Stimulated activated CD8-positive, alpha-beta memory T cell treated with anti-CD3 and anti-CD28 coated beads, Interleukin-2, amount 100 ng/mL, for 1 hour (primary cell): Measurements from ENCODE around the gene SLC19A2.
A peak's percentile ranks its signal among the peaks of the same experiment; 100 is the strongest.

Experiments
- DNase-seq, 2 donors: peaks; one replicate each; pipeline ENCODE4 v3.0.0-alpha.2; 2020; ENCODE audit warnings: low read depth in 2 of 2

SLC19A2 gene

GRCh38 chr1:169475806-169476387 lies 9.8 kb downstream of the SLC19A2 start:
- DNase-seq, result no peak

- DNase-seq, result no peak
Measured at GRCh38 chr1:169474302-169474995, 11.3 kb downstream of the SLC19A2 start.

DNA sequence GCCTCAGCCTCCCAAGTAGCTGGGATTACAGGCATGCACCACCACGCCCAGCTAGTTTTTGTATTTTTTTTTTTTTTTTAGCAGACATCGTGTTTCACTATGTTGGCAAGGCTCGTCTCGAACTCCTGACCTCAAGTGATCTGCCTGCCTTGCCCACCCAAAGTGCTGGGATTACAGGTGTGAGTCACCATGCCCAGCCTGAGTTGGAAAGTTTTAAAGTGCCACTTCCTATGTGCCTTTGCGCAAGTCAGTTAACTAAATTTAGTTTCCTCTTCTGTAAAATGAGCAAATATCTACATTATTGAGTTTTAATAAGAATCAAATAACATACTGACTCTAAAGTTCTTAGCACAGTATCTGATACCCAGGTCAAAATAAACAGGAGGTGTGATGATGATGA lies 12.4 kb downstream of the SLC19A2 start:
- no peak for DNase-seq

- no peak for DNase-seq
Measured at GRCh38 chr1:169472738-169473137, 13.0 kb downstream of the SLC19A2 start.

DNA sequence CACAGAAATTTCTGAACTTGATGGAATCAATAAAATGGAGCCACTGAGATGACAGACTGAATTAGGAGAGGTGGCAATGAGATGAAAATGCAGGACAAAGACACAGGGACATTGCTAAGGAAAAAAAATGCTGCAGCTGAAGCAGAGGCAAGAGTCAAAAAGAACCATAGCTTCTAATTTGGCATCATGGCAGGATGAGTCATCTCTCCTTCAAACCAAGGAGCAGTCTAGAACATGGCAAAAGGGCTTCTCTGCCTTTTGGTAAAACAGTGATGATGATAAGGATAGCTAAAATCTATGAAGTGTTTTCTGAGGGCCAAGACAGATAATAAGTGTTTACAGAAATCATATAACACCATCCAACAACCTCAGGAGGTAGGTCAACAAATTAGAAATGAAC lies 16.8 kb downstream of the SLC19A2 start:
- DNase-seq, result no peak

- no peak for DNase-seq
Measured at GRCh38 chr1:169466259-169467230, 19.2 kb downstream of the SLC19A2 start.

DNA sequence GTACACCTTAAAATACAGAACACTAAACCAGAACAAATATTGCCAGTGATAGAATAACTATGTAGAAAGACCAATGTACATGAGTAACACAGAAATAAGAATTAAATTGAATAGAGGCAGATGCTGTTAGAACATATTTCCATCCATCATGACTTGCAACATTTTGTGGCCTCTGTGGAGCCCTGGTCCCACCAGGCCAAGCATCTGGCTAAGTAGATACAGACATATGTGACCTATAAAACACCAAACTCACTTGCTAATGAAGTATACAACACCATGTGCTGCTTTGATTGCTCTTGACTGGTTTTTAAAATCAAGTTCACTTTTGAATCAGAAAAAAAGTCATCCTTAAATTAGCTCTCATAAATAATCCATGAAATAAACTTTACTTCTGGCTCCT lies 20.5 kb downstream of the SLC19A2 start:
- no peak for DNase-seq

- DNase-seq, result no peak
Measured at GRCh38 chr1:169462385-169462784, 23.4 kb downstream of the SLC19A2 start.

GRCh38 chr1:169461390-169462000 lies 24.2 kb downstream of the SLC19A2 start:
- DNase-seq, result no peak

DNA sequence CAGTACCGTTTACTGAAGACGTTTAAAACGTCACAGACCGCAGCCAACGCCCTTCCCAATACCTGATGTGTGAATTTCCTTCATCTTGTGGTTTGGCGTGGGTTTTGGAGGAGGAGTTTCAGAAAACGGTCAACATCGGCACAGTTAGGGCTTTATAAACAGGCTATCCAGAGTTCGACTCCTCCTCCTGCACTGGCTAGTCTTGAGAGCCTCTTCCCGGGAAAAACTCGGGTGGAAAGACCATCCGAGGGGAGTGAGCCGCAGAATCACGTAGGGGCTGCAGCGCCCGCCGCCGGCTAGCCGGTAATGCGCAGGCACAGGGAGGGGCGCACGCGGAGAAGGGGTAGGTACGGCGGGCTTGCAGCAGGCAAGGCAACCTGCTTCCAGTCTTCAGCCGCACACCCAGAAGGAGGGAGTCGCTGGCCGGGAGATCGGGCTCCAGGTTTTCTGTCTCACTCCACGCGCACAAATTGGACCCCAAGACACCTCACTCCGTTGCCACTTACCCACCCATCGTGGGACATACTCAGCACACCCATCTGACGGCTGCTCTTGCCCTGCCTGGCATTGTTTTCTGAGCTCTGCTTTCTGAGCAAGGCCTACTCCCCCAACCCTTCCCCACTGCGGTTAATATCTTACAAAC lies 25.4 kb downstream of the SLC19A2 start:
- no peak for DNase-seq

DNA sequence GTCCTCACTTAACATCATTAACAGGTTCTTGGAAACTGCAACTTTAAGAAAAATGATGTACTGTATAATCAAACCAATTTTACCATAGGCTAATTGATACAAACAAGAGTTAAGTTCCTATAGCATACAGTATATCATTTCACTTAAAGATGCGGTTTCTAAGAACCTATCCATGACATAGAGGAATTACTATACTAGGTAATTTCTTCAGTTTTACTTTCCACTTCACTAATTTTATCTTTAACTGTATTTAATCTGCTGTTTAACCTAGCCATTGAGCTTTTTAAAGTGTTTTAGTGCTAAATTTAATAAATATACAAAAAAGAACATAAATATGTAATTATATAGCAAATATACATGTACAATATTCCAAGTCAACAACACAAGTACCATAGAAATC lies 28.3 kb downstream of the SLC19A2 start:
- no peak for DNase-seq

- no peak for DNase-seq
Measured at GRCh38 chr1:169456029-169456428, 29.7 kb downstream of the SLC19A2 start.

DNA sequence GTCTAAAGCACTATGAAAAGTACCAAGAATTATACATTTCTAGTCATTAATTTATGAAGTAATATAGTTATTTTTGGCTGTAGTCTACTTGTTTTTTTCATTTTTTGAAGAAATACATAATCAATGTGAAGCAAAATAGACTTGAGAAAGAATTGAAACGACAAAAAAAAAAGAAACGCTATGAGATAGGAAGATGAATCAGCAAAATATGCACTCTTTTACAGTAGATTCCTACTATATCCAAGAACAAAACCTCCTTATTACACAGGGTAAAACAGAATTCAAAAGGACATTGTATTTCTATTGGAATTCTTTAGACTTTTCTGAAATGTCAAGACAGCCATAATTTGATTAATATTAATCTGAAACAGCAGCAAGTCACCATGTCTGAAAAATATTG lies 32.8 kb downstream of the SLC19A2 start:
- no peak for DNase-seq

DNA sequence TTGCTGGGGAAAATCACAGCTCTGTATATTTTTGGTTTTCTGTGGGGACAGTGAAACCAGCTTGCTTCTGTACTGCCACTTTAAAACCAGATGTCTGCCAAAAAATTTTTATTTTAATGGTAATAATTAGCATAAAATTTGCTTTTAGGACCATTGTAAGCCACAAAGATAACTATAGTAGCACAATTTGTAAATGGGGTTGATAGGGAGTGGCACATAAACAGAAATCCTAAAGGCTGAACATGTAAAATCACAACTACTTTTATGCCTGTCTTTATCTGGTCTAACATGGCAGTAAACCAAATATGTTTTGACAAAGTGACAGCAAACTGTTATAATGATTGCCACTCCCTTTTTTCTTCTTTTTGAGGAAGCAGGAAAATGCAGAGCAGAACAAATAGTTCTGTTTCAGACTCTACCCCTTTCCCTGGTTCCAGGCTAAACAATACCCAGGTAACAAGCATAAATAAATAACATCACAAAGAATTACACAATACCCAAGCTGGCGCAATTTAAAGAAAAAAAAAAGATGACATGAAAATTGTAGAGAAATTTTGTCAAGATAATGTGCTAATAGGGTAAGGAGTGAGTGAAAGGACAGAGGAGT lies 34.4 kb downstream of the SLC19A2 start:
- DNase-seq, result no peak

DNA sequence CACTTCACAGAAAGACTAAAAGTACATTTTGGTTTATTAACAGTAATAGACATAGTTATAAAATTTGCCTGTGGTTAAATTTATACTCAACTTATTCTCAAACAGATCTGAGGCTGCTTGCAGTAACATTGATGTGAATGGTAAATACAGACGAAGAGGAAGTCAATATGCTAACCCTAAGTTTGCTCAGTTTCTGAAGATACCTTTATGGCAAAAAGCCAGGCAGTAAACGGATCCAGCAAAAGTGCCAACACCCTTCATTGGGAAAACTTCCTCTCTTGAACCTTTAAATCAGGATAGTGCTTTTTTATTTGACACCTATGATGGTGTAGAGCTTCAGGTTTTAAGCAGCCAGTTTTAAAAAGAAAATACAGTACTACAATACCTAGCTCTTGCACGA lies 41.8 kb downstream of the SLC19A2 start:
- no peak for DNase-seq

GRCh38 chr1:169427081-169427641 lies 58.6 kb downstream of the SLC19A2 start, which contains the start of gene CCDC181:
CCDC181 (minus strand) TSS chr1:169427474; CDS start chr1:169424927, 2,547 bp downstream.
- peak; percentile 7 to 15 for DNase-seq

GRCh38 chr1:169426174-169426705 lies 59.5 kb downstream of the SLC19A2 start:
- no peak for DNase-seq

DNA sequence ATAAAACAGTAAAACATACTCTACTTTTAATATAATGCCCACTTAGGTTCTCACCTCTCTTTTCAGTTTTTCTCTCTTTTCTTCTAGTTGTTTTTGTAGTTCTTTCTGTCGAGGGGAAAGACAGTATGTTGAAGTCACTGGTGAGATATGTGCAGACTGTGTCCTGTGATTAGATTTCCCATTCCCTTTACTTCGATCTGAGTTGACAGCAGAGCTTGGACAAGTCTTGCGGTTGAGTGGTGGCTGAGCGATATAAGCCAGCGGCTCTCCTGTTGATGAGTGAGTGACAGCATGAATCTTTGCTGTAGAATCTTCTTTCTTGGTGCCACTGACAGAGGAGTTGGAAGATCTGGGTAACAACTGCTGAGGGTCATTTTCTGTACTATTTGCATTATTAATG lies 64.4 kb downstream of the SLC19A2 start:
- no peak for DNase-seq

DNA sequence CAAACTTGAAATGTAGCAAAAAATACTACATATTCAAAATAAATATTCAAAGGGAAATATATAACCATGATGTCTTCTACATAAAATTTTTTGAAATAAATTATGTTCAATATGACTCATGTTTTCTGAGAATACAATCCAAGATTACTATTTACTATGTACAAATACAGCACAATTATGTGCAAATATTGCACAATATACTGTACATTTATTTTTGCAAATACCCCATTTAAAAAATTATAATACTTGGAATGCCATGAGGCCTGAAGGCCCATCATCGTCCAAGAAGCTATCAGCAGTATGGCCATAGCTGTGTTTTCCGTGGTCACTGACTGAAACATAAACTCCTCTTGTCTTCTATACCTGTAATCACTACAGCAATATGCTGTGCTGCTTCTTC lies 70.8 kb downstream of the SLC19A2 start:
- DNase-seq, result no peak
